ENCODE results near the gene CCSER1.

The CCSER1 gene

GRCh38 chr4:90189178-90189577, 62.0 kb downstream of the CCSER1 start:
- FAIRE-seq (no peak), DNase-seq (ENCODE audit: insufficient read length, low spot score) (no peak)

- FAIRE-seq (no peak), DNase-seq (ENCODE audit: insufficient read length, low spot score) (no peak)
These were observed 62.8 kb downstream of the CCSER1 start for GRCh38 chr4:90189946-90190345.

- FAIRE-seq (no peak), DNase-seq (ENCODE audit: insufficient read length, low spot score) (no peak)
These were observed 63.3 kb downstream of the CCSER1 start for GRCh38 chr4:90190525-90190924.

GRCh38 chr4:90198086-90198847, 71.1 kb downstream of the CCSER1 start:
- no peak for DNase-seq (ENCODE audit: insufficient read length, low spot score)
- no peak for FAIRE-seq

GRCh38 chr4:90207887-90208454, 80.8 kb downstream of the CCSER1 start:
- FAIRE-seq (no peak), DNase-seq (ENCODE audit: insufficient read length, low spot score) (no peak)

- DNase-seq (ENCODE audit: insufficient read length, low spot score) (no peak), FAIRE-seq (no peak)
These were observed 82.7 kb downstream of the CCSER1 start for GRCh38 chr4:90209922-90210321.

GRCh38 chr4:90211174-90211573, 84.0 kb downstream of the CCSER1 start:
- DNase-seq (ENCODE audit: insufficient read length, low spot score) (no peak), FAIRE-seq (no peak)

GRCh38 chr4:90215286-90215685, 88.1 kb downstream of the CCSER1 start:
- FAIRE-seq (no peak), DNase-seq (ENCODE audit: insufficient read length, low spot score) (no peak)

- no peak for FAIRE-seq
- DNase-seq (ENCODE audit: insufficient read length, low spot score), result no peak
These were observed 92.6 kb downstream of the CCSER1 start for GRCh38 chr4:90219822-90220221.

- FAIRE-seq, result no peak
These were observed 93.3 kb downstream of the CCSER1 start for GRCh38 chr4:90220459-90220858.

GRCh38 chr4:90226734-90227133, 99.5 kb downstream of the CCSER1 start:
- no peak for DNase-seq (ENCODE audit: insufficient read length, low spot score)
- no peak for FAIRE-seq

More at GRCh38 chr4:90220459-90220858, 93.3 kb downstream of the CCSER1 start:
- no peak for DNase-seq (ENCODE audit: insufficient read length, low spot score)

- DNase-seq (ENCODE audit: insufficient read length, low spot score), result no peak
- no peak for FAIRE-seq
These were observed 100.0 kb downstream of the CCSER1 start for GRCh38 chr4:90227177-90227576.

- no peak for DNase-seq (ENCODE audit: insufficient read length, low spot score)
- no peak for FAIRE-seq
These were observed 107.8 kb downstream of the CCSER1 start for GRCh38 chr4:90234916-90235547.

- FAIRE-seq (no peak), DNase-seq (ENCODE audit: insufficient read length, low spot score) (no peak)
These were observed 110.7 kb downstream of the CCSER1 start for GRCh38 chr4:90237751-90238530.

GRCh38 chr4:90240333-90240732, 113.1 kb downstream of the CCSER1 start:
- DNase-seq (ENCODE audit: insufficient read length, low spot score) (no peak), FAIRE-seq (no peak)

GRCh38 chr4:90241008-90241407, 113.8 kb downstream of the CCSER1 start:
- FAIRE-seq, result no peak
- no peak for DNase-seq (ENCODE audit: insufficient read length, low spot score)

GRCh38 chr4:90245837-90246236, 118.6 kb downstream of the CCSER1 start:
- FAIRE-seq, result no peak

GRCh38 chr4:90246816-90247215, 119.6 kb downstream of the CCSER1 start:
- no peak for DNase-seq (ENCODE audit: insufficient read length, low spot score)
- no peak for FAIRE-seq

More at GRCh38 chr4:90245837-90246236, 118.6 kb downstream of the CCSER1 start:
- DNase-seq (ENCODE audit: insufficient read length, low spot score), result no peak

- FAIRE-seq, result no peak
- DNase-seq (ENCODE audit: insufficient read length, low spot score), result no peak
These were observed 127.2 kb downstream of the CCSER1 start for GRCh38 chr4:90254357-90254756.

- no peak for FAIRE-seq
- no peak for DNase-seq (ENCODE audit: insufficient read length, low spot score)
These were observed 147.0 kb downstream of the CCSER1 start for GRCh38 chr4:90274175-90274574.

GRCh38 chr4:90280954-90281353, 153.8 kb downstream of the CCSER1 start:
- FAIRE-seq, result no peak
- DNase-seq (ENCODE audit: insufficient read length, low spot score), result no peak
